MV-4-11 (cell line): ENCODE measurements around the gene PRAMEF20.

Source experiments
- DNase-seq: peaks from one replicate; lab custom pipeline; 2025; lab: John Stamatoyannopoulos, UW

PRAMEF20 gene

GRCh38 chr1:13462682-13463081 lies 52.4 kb downstream of the PRAMEF20 start:
- no peak for DNase-seq

- DNase-seq, result no peak
Observed at GRCh38 chr1:13465515-13465914, 55.3 kb downstream of the PRAMEF20 start.

DNA sequence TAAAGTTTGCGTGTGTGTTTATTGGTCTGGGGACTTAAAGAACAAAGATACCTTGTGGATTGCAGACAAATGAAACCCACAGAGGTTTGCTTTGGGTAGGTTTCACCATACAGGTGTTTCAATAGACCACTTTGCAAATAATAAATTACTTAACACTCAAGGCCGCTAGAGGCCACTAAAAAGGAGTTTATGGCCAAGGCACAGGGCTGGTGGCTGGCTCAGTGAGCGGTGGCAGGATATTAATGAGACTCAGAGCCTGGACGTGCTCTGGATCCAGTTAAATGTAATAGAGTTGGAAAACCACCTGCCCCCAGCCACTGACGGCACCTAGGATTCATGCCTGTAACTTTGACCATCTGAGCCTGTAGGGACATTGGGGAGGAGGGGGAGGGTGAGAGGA lies 59.1 kb downstream of the PRAMEF20 start:
- no peak for DNase-seq
